Activated T-cell treated with anti-CD3 and anti-CD28 coated beads, Interleukin-2, amount 50 U/mL, for 72 hours (primary cell): ENCODE measurements around the gene ALDH18A1. TPM values are rescaled to one million over a fixed set of nuclear protein-coding genes. Genes with fewer than 3 reads are reported as not detected.
"Not testable (repeated sequence)": the region's sequence is repeated elsewhere in the genome, so short reads cannot be mapped to it uniquely, and the experiment has no call there.

Source experiments
- ATAC-seq, 2 donors: fragments of 150-1000 bp; cut with Tn5 transposase; replicated peaks in 1 of 2; 2 replicates each; pipeline ENCODE4 v1.10.0; 2021; ENCODE audit warnings: moderate library complexity in 2 of 2, mild to moderate bottlenecking in 1 of 2
- DNase-seq, 2 donors: peaks; one replicate each; pipeline ENCODE4 v3.0.0; 2021 to 2022; ENCODE audit warnings: mixed read lengths in 1 of 2
- H3K27ac Mint-ChIP-seq: one replicate; pipeline ENCODE4 v1.8.0; 2022; ENCODE audit warnings: mild to moderate bottlenecking, moderate library complexity, mixed read lengths
- H3K27me3 Mint-ChIP-seq: one replicate; pipeline ENCODE4 v1.8.0; 2022; ENCODE audit warnings: low read depth, mixed read lengths
- H3K36me3 Mint-ChIP-seq, 2 donors: one replicate each; pipeline ENCODE4 v1.8.0; 2022; ENCODE audit warnings: mixed read lengths in 2 of 2, mild to moderate bottlenecking in 1 of 2; ENCODE audit not compliant: insufficient read depth in 2 of 2
- H3K4me1 Mint-ChIP-seq: one replicate; pipeline ENCODE4 v1.8.0; 2022; ENCODE audit warnings: low read depth, mixed read lengths
- H3K4me3 Mint-ChIP-seq, 2 donors: one replicate each; pipeline ENCODE4 v1.8.0; 2022; ENCODE audit warnings: mild to moderate bottlenecking in 2 of 2, mixed read lengths in 2 of 2, moderate library complexity in 2 of 2
- H3K9me3 Mint-ChIP-seq, 2 donors: one replicate each; pipeline ENCODE4 v1.8.0; 2022; ENCODE audit warnings: mixed read lengths in 2 of 2
- total RNA-seq, 2 donors: library from RNA; stranded (reverse); gene quantifications; one replicate each; pipeline ENCODE4 v1.2.3, GENCODE V29; 2022

The ALDH18A1 gene
- total RNA-seq, 2 donors from 2014 or later: 52.8 to 71.3 TPM

- H3K27me3 Mint-ChIP-seq: no peaks in the 10 kb centered on the region
- H3K9me3 Mint-ChIP-seq: no peaks in the 10 kb centered on the region
- DNase-seq (no peak), ATAC-seq (no peak)
- H3K36me3 Mint-ChIP-seq: peaks cover 9 to 31% of the 10 kb centered on the region in 2 donors
- H3K4me1 Mint-ChIP-seq: no peaks in the 10 kb centered on the region
- H3K27ac Mint-ChIP-seq: no peak overlapping the region
- H3K4me3 Mint-ChIP-seq: no peak overlapping the region
Measured at GRCh38 chr10:95637911-95638310, 18.6 kb downstream of the ALDH18A1 start.

- Mint-ChIP-seq H3K4me3 (no peak overlapping the region), H3K27me3 (no peaks in the 10 kb centered on the region), H3K4me1 (no peaks in the 10 kb centered on the region), H3K36me3 (peaks cover 10 to 31% of the 10 kb centered on the region in 2 donors), H3K27ac (no peak overlapping the region), H3K9me3 (no peaks in the 10 kb centered on the region)
- DNase-seq (no peak), ATAC-seq (no peak)
Measured at GRCh38 chr10:95637140-95637539, 19.4 kb downstream of the ALDH18A1 start.

- Mint-ChIP-seq H3K27ac (no peak overlapping the region), H3K36me3 (peaks cover 11 to 27% of the 10 kb centered on the region in 2 donors), H3K4me3 (no peak overlapping the region), H3K9me3 (no peaks in the 10 kb centered on the region), H3K4me1 (no peaks in the 10 kb centered on the region), H3K27me3 (no peaks in the 10 kb centered on the region)
- DNase-seq (no peak), ATAC-seq (no peak)
Measured at GRCh38 chr10:95635319-95635733, 21.2 kb downstream of the ALDH18A1 start.

DNA sequence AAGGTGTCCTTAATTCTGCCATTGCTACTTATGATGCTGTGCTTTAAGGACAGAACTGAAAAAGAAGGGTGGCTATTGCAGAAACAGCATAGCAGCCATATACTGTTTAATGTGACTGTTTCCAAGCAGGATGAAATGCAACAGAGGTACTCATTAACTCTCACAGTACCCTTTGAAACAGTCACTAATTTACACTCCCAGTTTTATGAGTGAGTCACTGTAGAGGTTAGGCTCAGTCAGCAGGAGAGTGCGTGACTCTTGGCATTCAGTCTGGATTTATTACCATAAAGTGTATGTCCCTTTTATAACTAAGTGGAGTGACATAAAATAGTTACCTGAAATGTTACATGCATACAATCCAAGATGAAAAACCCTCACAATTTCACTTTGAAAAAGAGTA lies 27.7 kb downstream of the ALDH18A1 start:
- H3K27ac Mint-ChIP-seq: no peak overlapping the region
- H3K36me3 Mint-ChIP-seq: peaks cover 12 to 25% of the 10 kb centered on the region in 2 donors
- no peaks in the 10 kb centered on the region for H3K27me3 Mint-ChIP-seq
- H3K4me1 Mint-ChIP-seq: no peaks in the 10 kb centered on the region
- ATAC-seq (no peak), DNase-seq (no peak)
- H3K4me3 Mint-ChIP-seq: no peak overlapping the region
- no peaks in the 10 kb centered on the region for H3K9me3 Mint-ChIP-seq

DNA sequence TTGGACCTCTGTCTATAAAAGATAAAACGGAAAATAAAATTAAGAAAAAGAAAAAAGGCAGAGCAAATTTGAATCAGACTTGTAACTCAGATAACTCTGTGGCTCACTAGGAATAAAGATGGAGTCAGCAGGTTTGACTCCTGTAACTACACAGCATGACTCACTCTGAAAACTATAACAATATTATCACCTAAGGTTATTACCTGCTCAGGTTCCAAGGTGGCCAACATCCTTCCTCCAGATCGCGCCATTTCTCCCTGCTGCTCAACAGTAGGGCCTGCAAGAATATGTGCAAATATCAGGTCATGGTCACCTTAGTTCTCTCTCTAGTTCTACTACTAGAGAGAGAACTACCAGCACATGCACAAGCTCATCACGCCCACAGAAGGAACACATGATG lies 30.0 kb downstream of the ALDH18A1 start:
- ATAC-seq (no peak), DNase-seq (no peak)
- Mint-ChIP-seq H3K9me3 (no peaks in the 10 kb centered on the region), H3K36me3 (peaks cover 8 to 19% of the 10 kb centered on the region in 2 donors), H3K4me3 (no peak overlapping the region), H3K27ac (no peak overlapping the region), H3K27me3 (no peaks in the 10 kb centered on the region), H3K4me1 (no peaks in the 10 kb centered on the region)

DNA sequence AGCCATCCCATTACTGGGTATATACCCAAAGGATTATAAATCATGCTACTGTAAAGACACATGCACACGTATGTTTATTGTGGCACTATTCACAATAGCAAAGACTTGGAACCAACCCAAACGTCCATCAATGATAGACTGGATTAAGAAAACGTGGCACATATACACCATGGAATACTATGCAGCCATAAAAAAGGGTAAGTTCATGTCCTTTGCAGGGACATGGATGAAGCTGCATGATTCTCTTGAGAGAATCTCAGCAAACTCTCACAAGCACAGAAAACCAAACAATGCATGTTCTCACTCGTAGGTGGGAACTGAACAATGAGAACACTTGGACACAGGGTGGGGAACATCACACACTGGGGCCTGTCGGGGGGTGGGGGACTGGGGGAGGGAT lies 36.1 kb downstream of the ALDH18A1 start:
- ATAC-seq, H3K9me3 Mint-ChIP-seq, DNase-seq, H3K4me1 Mint-ChIP-seq, H3K27me3 Mint-ChIP-seq, H3K4me3 Mint-ChIP-seq, H3K27ac Mint-ChIP-seq: not testable (repeated sequence)
- peaks cover 13 to 21% of the 10 kb centered on the region in 2 donors for H3K36me3 Mint-ChIP-seq

DNA sequence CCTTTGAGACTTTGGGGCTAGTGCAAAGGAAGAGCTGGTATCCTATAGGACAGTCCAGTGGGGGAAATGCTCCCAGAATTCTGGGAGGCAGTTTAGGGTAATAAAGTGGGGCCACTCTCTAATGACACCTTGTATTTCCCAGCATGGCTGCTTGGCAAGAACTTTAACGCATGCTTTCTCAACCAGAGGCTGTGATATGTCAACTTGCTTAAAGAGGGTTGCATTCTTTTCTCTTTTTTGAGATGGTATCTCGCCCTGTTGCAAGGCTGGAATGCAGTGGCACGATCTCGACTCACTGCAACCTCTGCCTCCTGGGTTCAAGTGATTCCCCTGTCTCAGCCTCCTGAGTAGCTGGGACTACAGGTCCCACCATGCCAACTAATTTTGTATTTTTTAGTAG lies 38.4 kb downstream of the ALDH18A1 start:
- Mint-ChIP-seq H3K27me3 (no peaks in the 10 kb centered on the region), H3K27ac (no peak overlapping the region), H3K4me1 (no peaks in the 10 kb centered on the region), H3K36me3 (peaks cover 19 to 34% of the 10 kb centered on the region in 2 donors), H3K9me3 (no peaks in the 10 kb centered on the region), H3K4me3 (no peak overlapping the region)
- DNase-seq (no peak), ATAC-seq (no peak)

GRCh38 chr10:95616446-95616845 lies 40.1 kb downstream of the ALDH18A1 start:
- DNase-seq (no peak), ATAC-seq (no peak)
- H3K4me3 Mint-ChIP-seq: no peak overlapping the region
- H3K27me3 Mint-ChIP-seq: no peaks in the 10 kb centered on the region
- H3K36me3 Mint-ChIP-seq: peaks cover 19 to 37% of the 10 kb centered on the region in 2 donors
- no peaks in the 10 kb centered on the region for H3K4me1 Mint-ChIP-seq
- no peaks in the 10 kb centered on the region for H3K9me3 Mint-ChIP-seq
- no peak overlapping the region for H3K27ac Mint-ChIP-seq

DNA sequence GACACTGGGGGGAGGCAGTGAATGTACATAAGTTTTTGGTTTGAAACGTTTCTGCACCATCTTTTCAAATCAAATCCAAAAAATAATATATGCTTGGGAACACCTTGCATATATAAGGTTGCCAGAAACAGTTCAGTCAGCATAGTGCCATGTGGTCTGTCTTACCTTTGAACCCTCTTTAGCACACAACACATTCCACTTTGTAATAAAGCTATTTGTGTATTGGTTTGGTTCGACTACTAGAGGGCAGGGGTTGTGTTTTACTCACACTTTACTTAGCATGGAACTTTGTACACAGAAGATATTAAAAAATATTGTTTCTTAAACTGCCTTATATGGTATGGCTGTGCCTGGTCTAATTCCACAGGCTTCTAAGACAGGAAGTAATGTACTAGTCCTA lies 43.2 kb downstream of the ALDH18A1 start:
- H3K4me3 Mint-ChIP-seq: no peak overlapping the region
- H3K4me1 Mint-ChIP-seq: no peaks in the 10 kb centered on the region
- ATAC-seq (no peak), DNase-seq (no peak)
- no peaks in the 10 kb centered on the region for H3K9me3 Mint-ChIP-seq
- H3K36me3 Mint-ChIP-seq: peaks cover 14 to 26% of the 10 kb centered on the region in 2 donors
- no peaks in the 10 kb centered on the region for H3K27me3 Mint-ChIP-seq
- H3K27ac Mint-ChIP-seq: no peak overlapping the region

DNA sequence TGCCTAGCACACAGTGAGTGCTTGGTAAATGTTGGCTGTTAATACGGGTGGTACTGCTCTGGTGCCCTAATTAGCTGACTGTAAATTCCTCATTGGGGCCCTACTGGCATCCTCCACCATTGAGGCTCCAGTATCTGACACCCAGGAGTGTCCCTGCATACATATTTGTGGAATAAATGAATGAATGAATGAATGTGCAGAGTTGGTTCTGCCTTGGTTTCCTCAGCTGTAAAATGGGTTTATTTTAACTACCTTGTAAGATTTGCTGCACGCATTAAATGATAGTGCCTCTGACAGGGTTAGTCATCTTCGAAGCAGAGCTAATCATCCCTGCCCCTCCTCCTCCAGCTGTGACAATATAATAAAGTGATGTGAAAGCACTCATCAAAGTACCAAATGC lies 45.8 kb downstream of the ALDH18A1 start:
- DNase-seq (no peak), ATAC-seq (no peak)
- no peak overlapping the region for H3K27ac Mint-ChIP-seq
- no peaks in the 10 kb centered on the region for H3K9me3 Mint-ChIP-seq
- H3K4me3 Mint-ChIP-seq: no peak overlapping the region
- H3K4me1 Mint-ChIP-seq: no peaks in the 10 kb centered on the region
- peaks cover 14 to 31% of the 10 kb centered on the region in 2 donors for H3K36me3 Mint-ChIP-seq
- no peaks in the 10 kb centered on the region for H3K27me3 Mint-ChIP-seq

- ATAC-seq (no peak), DNase-seq (no peak)
- peaks cover 7 to 11% of the 10 kb centered on the region in 2 donors for H3K36me3 Mint-ChIP-seq
- no peak overlapping the region for H3K4me3 Mint-ChIP-seq
- no peak overlapping the region for H3K27ac Mint-ChIP-seq
- no peaks in the 10 kb centered on the region for H3K27me3 Mint-ChIP-seq
- no peaks in the 10 kb centered on the region for H3K4me1 Mint-ChIP-seq
- no peaks in the 10 kb centered on the region for H3K9me3 Mint-ChIP-seq
Measured at GRCh38 chr10:95606922-95607321, 49.6 kb downstream of the ALDH18A1 start.

- Mint-ChIP-seq H3K4me1 (no peaks in the 10 kb centered on the region), H3K9me3 (no peaks in the 10 kb centered on the region), H3K4me3 (no peak overlapping the region), H3K27ac (no peak overlapping the region), H3K36me3 (peaks cover 0 to 11% of the 10 kb centered on the region in 2 donors), H3K27me3 (no peaks in the 10 kb centered on the region)
- ATAC-seq (no peak), DNase-seq (no peak)
Measured at GRCh38 chr10:95605163-95605562, 51.3 kb downstream of the ALDH18A1 start.

DNA sequence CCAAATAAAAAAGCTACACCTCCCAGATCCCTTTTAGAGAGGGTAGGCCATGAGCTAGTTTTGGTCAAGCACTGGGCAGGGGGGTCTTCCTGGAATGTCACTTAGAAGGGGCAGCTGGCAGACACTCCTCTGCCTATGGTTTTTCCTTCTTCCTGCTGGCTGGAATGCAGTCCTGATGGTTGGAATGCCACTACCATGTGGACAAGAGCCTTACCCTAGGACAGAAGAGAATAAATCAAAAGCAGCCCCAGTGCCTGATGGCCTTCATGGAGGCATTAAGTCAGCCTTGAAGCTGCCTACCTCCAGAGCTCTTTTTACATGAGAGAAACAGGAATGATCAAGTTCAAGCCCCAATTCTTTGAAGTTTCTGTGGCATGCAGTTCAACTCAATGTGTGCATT lies 51.9 kb downstream of the ALDH18A1 start:
- no peaks in the 10 kb centered on the region for H3K9me3 Mint-ChIP-seq
- no peaks in the 10 kb centered on the region for H3K4me1 Mint-ChIP-seq
- no peaks in the 10 kb centered on the region for H3K27me3 Mint-ChIP-seq
- H3K27ac Mint-ChIP-seq: no peak overlapping the region
- peaks cover 0 to 8% of the 10 kb centered on the region in 2 donors for H3K36me3 Mint-ChIP-seq
- no peak for ATAC-seq
- no peak for DNase-seq
- no peak overlapping the region for H3K4me3 Mint-ChIP-seq

DNA sequence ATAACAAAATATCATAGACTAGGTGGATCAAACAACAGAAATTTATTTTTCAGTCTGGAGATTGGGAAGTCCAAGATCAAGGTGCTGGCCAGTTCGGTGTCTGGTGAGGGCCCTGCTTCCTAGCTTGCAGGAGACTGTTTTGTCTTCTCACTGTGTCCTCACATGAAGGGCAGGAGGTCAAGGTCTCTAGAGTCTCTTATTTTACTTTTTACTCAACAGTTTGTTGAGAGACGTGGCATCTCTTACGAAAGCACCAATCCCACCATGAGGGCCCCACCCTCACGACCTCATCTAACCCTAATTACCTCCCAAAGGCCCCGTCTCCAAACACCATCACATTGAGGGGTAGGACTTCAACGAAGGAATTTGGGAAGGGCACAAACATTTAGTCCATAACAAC lies 54.1 kb downstream of the ALDH18A1 start:
- H3K9me3 Mint-ChIP-seq: no peaks in the 10 kb centered on the region
- peaks cover 0 to 3% of the 10 kb centered on the region in 2 donors for H3K36me3 Mint-ChIP-seq
- no peak overlapping the region for H3K4me3 Mint-ChIP-seq
- H3K27me3 Mint-ChIP-seq: no peaks in the 10 kb centered on the region
- H3K27ac Mint-ChIP-seq: no peak overlapping the region
- H3K4me1 Mint-ChIP-seq: no peaks in the 10 kb centered on the region
- DNase-seq (no peak), ATAC-seq (no peak)
